Measurements from ENCODE around the gene THBD.

THBD gene

DNA sequence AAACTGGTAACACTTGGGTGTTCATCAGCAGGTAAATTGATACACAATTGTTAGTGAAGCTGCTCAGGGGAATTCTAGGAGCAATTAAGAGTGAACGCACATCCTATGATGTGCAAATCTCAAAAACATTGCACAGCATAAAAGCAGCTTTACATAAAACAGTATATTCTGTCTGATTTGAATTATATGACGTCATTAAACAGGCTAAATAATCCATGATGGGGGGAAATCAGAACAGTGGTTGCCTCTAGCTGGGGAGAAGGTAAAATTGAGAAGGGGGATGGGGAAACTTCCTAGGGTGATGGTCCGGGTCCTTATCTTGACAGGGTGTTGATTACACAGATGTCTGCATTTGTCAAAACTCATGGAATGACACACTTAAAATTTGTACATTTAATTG, 17.3 kb upstream of the THBD start:
- Histone ChIP-seq H3K4me1 (no peaks in the 10 kb centered on the region), H3K9me3 (no peaks in the 10 kb centered on the region), H3K4me3 (ENCODE audit: low read depth, low read length) (no peak overlapping the region), H3K27me3 (no peaks in the 10 kb centered on the region), H3K36me3 (no peaks in the 10 kb centered on the region)
- DNase-seq, result no peak
- TF ChIP-seq, protein P1, sequence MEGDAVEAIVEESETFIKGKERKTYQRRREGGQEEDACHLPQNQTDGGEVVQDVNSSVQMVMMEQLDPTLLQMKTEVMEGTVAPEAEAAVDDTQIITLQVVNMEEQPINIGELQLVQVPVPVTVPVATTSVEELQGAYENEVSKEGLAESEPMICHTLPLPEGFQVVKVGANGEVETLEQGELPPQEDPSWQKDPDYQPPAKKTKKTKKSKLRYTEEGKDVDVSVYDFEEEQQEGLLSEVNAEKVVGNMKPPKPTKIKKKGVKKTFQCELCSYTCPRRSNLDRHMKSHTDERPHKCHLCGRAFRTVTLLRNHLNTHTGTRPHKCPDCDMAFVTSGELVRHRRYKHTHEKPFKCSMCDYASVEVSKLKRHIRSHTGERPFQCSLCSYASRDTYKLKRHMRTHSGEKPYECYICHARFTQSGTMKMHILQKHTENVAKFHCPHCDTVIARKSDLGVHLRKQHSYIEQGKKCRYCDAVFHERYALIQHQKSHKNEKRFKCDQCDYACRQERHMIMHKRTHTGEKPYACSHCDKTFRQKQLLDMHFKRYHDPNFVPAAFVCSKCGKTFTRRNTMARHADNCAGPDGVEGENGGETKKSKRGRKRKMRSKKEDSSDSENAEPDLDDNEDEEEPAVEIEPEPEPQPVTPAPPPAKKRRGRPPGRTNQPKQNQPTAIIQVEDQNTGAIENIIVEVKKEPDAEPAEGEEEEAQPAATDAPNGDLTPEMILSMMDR (IDR thresholded peaks at IDR 0.05; ENCODE audit: low read depth, low read length), result no peak

- Histone ChIP-seq H3K36me3 (no peaks in the 10 kb centered on the region), H3K9me3 (no peaks in the 10 kb centered on the region), H3K4me3 (ENCODE audit: low read depth, low read length) (no peak overlapping the region), H3K4me1 (no peaks in the 10 kb centered on the region), H3K27me3 (no peaks in the 10 kb centered on the region)
- TF ChIP-seq, protein P1 (IDR thresholded peaks at IDR 0.05; ENCODE audit: low read depth, low read length), result no peak
- no peak for DNase-seq
These were observed 16.1 kb upstream of the THBD start for GRCh38 chr20:23065266-23066201.

GRCh38 chr20:23063581-23063980, 14.1 kb upstream of the THBD start:
- Histone ChIP-seq H3K9me3 (no peaks in the 10 kb centered on the region), H3K4me3 (ENCODE audit: low read depth, low read length) (no peak overlapping the region), H3K27me3 (no peaks in the 10 kb centered on the region), H3K4me1 (no peaks in the 10 kb centered on the region), H3K36me3 (no peaks in the 10 kb centered on the region)
- no peak for DNase-seq
- TF ChIP-seq, protein P1 (IDR thresholded peaks at IDR 0.05; ENCODE audit: low read depth, low read length), result no peak

GRCh38 chr20:23063168-23063567, 13.7 kb upstream of the THBD start:
- TF ChIP-seq, protein P1 (IDR thresholded peaks at IDR 0.05; ENCODE audit: low read depth, low read length), result no peak
- H3K27me3 ChIP-seq, result no peaks in the 10 kb centered on the region
- no peak overlapping the region for H3K4me3 ChIP-seq (ENCODE audit: low read depth, low read length)
- no peaks in the 10 kb centered on the region for H3K9me3 ChIP-seq
- no peak for DNase-seq
- no peaks in the 10 kb centered on the region for H3K36me3 ChIP-seq
- H3K4me1 ChIP-seq, result no peaks in the 10 kb centered on the region

DNA sequence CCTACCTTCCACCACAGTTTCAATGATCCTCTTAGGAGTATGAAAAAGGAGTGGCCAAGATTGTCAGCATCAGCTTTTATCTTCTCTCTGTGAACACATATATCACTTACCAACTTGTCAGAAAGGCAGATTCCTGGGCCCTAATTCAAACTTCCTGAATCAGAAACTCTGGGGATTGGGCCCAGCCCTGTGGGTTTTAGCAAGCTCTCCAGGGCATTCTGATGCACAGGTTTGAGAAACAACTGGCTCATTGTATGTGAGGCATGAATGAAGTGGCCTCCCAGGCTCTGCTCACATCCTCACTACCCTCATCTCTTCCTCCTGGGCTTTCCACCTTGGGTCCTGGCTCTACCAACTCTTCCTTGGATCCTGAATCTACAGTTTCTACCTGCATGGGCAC, 13.2 kb upstream of the THBD start:
- Histone ChIP-seq H3K4me3 (ENCODE audit: low read depth, low read length) (no peak overlapping the region), H3K27me3 (no peaks in the 10 kb centered on the region), H3K4me1 (no peaks in the 10 kb centered on the region), H3K9me3 (no peaks in the 10 kb centered on the region), H3K36me3 (no peaks in the 10 kb centered on the region)
- DNase-seq, result no peak
- TF ChIP-seq, protein P1 (IDR thresholded peaks at IDR 0.05; ENCODE audit: low read depth, low read length), result no peak

Data from BE2C (cell line).